Activated CD4-positive, alpha-beta T cell treated with anti-CD3 and anti-CD28 coated beads for 48 hours (primary cell): ENCODE results near the gene CHRM2.

ENCODE experiments used
- DNase-seq: peaks from one replicate; pipeline ENCODE4 v3.0.0-alpha.2; 2020

The CHRM2 gene

GRCh38 chr7:137036768-137037167 lies 168.3 kb downstream of the CHRM2 start:
- no peak for DNase-seq

- no peak for DNase-seq
These were observed 170.3 kb downstream of the CHRM2 start for GRCh38 chr7:137038706-137039105.

GRCh38 chr7:137040745-137041144 lies 172.3 kb downstream of the CHRM2 start:
- DNase-seq, result no peak

- no peak for DNase-seq
These were observed 177.1 kb downstream of the CHRM2 start for GRCh38 chr7:137045573-137045972.

- no peak for DNase-seq
These were observed 201.0 kb downstream of the CHRM2 start for GRCh38 chr7:137069249-137069963.
